ENCODE measurements around the gene PIH1D1. TPM values are rescaled to one million over a fixed set of nuclear protein-coding genes. Genes with fewer than 3 reads are reported as not detected.
A peak's percentile ranks its signal among the peaks of the same experiment; 100 is the strongest.

PIH1D1 gene
- total RNA-seq, 6 experiments from 2014 or later: 37.4 to 57.7 (median 43.4) TPM

DNA sequence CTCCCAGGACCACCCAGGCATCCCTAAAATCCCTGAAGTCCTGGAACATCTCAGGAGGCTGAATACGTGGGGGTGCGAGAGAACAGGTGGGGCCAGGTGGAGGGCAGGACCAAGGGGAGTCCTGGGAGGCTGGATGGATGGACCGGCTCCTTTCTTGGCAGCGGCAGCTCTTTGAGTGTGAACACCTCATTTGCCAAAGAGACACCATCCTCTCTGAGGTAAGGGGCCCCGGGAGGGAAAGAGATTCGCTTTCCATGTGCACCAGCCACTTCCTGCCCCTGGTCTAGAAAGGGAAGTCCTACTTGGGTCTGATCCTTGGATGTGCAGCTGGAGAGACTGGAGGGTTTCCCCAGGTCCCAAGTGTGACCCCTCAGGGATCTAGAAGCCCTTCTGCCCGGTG, 44.5 kb downstream of the PIH1D1 start:
- H3K27ac ChIP-seq: no peak overlapping the region
- DNase-seq (no peak), ATAC-seq (no peak)
- no peaks in the 10 kb centered on the region for H3K27me3 ChIP-seq
- H3K9me3 ChIP-seq: no peaks in the 10 kb centered on the region
- H3K4me3 ChIP-seq: no peak overlapping the region
- WGBS (ENCODE audit: insufficient coverage, low coverage, low lambda C conversion rate, missing lambda C conversion rate): no CpG with 5 or more reads among the region's 7 CpGs
- H3K36me3 ChIP-seq: no peaks in the 10 kb centered on the region
- intact Hi-C loops (cut with DNase I): no loop called here
- TF ChIP-seq POLR2A (IDR thresholded peaks at IDR 0.05): no peak
- TF ChIP-seq, protein P1, sequence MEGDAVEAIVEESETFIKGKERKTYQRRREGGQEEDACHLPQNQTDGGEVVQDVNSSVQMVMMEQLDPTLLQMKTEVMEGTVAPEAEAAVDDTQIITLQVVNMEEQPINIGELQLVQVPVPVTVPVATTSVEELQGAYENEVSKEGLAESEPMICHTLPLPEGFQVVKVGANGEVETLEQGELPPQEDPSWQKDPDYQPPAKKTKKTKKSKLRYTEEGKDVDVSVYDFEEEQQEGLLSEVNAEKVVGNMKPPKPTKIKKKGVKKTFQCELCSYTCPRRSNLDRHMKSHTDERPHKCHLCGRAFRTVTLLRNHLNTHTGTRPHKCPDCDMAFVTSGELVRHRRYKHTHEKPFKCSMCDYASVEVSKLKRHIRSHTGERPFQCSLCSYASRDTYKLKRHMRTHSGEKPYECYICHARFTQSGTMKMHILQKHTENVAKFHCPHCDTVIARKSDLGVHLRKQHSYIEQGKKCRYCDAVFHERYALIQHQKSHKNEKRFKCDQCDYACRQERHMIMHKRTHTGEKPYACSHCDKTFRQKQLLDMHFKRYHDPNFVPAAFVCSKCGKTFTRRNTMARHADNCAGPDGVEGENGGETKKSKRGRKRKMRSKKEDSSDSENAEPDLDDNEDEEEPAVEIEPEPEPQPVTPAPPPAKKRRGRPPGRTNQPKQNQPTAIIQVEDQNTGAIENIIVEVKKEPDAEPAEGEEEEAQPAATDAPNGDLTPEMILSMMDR (IDR thresholded peaks at IDR 0.05): no peak
- H3K4me1 ChIP-seq: no peaks in the 10 kb centered on the region

DNA sequence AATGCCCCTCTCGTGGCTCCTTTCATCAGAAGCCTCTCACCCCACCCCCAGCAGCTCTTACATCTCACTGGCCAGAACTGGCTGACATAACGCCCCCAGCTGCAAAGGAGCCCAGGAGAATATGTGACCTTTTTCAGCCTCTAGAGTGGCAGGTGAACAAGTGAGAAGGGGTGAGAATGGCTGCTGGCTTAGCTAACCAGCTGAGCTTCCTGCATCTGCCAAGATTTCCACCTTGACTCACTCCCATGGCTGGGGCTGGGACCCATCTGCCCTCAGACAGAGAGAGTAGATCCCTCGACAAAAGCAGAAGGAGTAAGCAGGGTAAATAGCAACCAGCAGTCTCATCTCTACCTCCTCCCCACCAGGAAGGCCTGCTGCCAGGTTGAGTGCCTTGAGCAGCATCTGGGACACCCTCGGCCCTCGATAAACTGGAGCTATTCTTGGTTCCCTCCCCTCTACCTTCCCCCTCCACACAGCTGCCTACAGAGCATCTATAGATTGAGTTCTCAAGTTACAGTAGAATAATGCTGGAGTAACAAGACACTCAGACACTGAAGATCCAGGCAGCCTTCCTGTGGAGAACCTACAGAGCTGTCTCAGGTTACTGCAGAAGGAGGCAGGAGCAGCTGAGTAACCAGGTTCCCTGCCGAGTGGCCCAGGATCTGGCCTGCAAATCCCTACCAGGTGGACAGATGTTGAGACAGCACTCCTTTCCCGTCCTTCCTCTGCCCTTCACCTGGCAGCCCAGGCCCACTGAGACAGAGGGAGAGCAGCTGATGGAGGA, 48.0 kb downstream of the PIH1D1 start:
- H3K4me1 ChIP-seq: no peaks in the 10 kb centered on the region
- no peak overlapping the region for H3K4me3 ChIP-seq
- no peaks in the 10 kb centered on the region for H3K27me3 ChIP-seq
- H3K36me3 ChIP-seq: no peaks in the 10 kb centered on the region
- 66% methylated on average over 4 of the region's 7 CpGs for WGBS (ENCODE audit: insufficient coverage, low coverage, low lambda C conversion rate, missing lambda C conversion rate)
- intact Hi-C loops (cut with DNase I): no loop called here
- ATAC-seq: peak in 1 of 4 donors; percentile 21
- H3K9me3 ChIP-seq: no peaks in the 10 kb centered on the region
- TF ChIP-seq, protein P1 (IDR thresholded peaks at IDR 0.05): no peak
- no peak for DNase-seq
- H3K27ac ChIP-seq: no peak overlapping the region

DNA sequence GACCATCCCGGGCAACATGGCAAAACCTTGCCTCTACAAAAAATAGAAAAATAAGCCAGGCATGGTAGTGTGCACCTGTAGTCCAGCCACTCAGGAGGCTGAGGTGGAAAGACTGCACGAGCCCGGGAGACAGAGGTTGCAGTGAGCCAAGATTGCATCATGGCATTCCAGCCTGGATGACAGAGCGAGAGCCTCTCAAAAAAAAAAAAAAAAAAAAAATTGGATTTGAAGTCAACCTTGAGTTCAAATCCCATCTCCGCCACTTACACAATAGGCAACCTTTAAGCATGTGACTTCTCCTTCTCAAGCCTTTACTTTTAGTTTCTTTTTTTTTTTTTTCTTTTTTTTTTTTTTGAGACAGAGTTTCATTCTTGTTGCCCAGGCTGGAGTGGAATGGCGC, 51.6 kb downstream of the PIH1D1 start:
- H3K36me3 ChIP-seq: no peaks in the 10 kb centered on the region
- H3K9me3 ChIP-seq: no peaks in the 10 kb centered on the region
- peak in 2 of 4 donors; percentile 38 to 45 for ATAC-seq
- H3K27ac ChIP-seq: no peak overlapping the region
- intact Hi-C loops (cut with DNase I): no loop called here
- peaks cover 0 to 2% of the 10 kb centered on the region in 2 donors for H3K27me3 ChIP-seq
- no peak for DNase-seq
- no peak for TF ChIP-seq POLR2A (IDR thresholded peaks at IDR 0.05)
- TF ChIP-seq, protein P1 (IDR thresholded peaks at IDR 0.05): no peak
- no peak overlapping the region for H3K4me3 ChIP-seq
- no peaks in the 10 kb centered on the region for H3K4me1 ChIP-seq
- WGBS (ENCODE audit: insufficient coverage, low coverage, low lambda C conversion rate, missing lambda C conversion rate): 64% methylated on average over 6 of the region's 6 CpGs

DNA sequence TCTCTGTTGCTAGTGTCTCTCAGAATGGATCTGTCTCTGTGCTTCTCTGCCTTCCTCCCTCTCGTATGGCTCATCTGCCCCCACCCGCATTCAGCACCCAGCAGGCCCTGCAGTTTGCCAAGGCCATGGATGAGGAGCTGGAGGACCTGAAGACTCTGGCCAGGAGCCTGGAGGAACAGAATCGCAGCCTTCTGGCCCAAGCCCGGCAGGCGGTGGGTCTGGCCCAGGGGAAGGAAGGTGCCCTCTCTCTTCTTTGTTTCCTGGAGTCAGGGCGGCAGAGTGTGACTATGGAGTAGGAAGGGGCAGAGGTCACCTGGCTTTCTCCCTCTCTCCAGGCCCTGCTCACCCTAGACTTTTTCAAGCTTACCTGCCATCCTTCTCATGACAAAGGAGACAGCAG, 52.7 kb downstream of the PIH1D1 start:
- ATAC-seq: no peak
- Histone ChIP-seq H3K4me1 (no peaks in the 10 kb centered on the region), H3K4me3 (no peak overlapping the region), H3K36me3 (no peaks in the 10 kb centered on the region), H3K27me3 (peaks cover 0 to 5% of the 10 kb centered on the region in 2 donors), H3K27ac (no peak overlapping the region), H3K9me3 (no peaks in the 10 kb centered on the region)
- TF ChIP-seq POLR2A (IDR thresholded peaks at IDR 0.05): no peak
- TF ChIP-seq, protein P1 (IDR thresholded peaks at IDR 0.05): no peak
- no peak for DNase-seq
- WGBS (ENCODE audit: insufficient coverage, low coverage, low lambda C conversion rate, missing lambda C conversion rate): 75% methylated on average over 5 of the region's 6 CpGs
- intact Hi-C loops (cut with DNase I): loop anchor here in 1 of 2 donors (5.0 kb wide), 1 partner anchor 38 kb away; no protein-coding TSS in a partner anchor

All from right lobe of liver (tissue), 6 donors.